Left ventricle myocardium inferior (tissue), 1 donor: ENCODE results near the gene SMYD3. TPM values are rescaled to one million over a fixed set of nuclear protein-coding genes. Genes with fewer than 3 reads are reported as not detected.

Source experiments
- DNase-seq: peaks from one replicate; pipeline ENCODE4 v3.0.0-alpha.2; 2020
- H3K27ac ChIP-seq: fragments of 200-600 bp; replicated peaks from 2 replicates; pipeline ENCODE4 v1.8.0; 2021
- H3K27me3 ChIP-seq: fragments of 200-600 bp; 2 replicates; pipeline ENCODE4 v1.8.0; 2021; ENCODE audit warnings: low read depth
- H3K36me3 ChIP-seq: fragments of 200-600 bp; 2 replicates; pipeline ENCODE4 v1.8.0; 2021
- H3K4me1 ChIP-seq: fragments of 200-600 bp; 2 replicates; pipeline ENCODE4 v1.8.0; 2021
- H3K4me3 ChIP-seq: fragments of 200-600 bp; 2 replicates; pipeline ENCODE4 v1.8.0; 2021; ENCODE audit warnings: mild to moderate bottlenecking, moderate library complexity
- H3K9me3 ChIP-seq: fragments of 200-600 bp; replicated peaks from 2 replicates; pipeline ENCODE4 v1.8.0; 2021
- CTCF ChIP-seq: fragments of 200-600 bp; IDR thresholded peaks from 2 replicates; pipeline ENCODE4 v1.8.0; 2021; ENCODE audit warnings: antibody characterized with exemption, mild to moderate bottlenecking, borderline replicate concordance
- intact Hi-C: fragments of 100-400 bp; cut with micrococcal nuclease; formaldehyde crosslinking; loops from one replicate; pipeline ENCODE4 v1.11.0; 2022
- total RNA-seq: library from RNA; stranded (reverse); fragmentation: NEBNext Ultra II Directional; extraction: Animal tissue kit (Norgen Biotek cat#: 25700); gene quantifications from one replicate; pipeline ENCODE4 v1.2.1, GENCODE V29; 2021
- donor health status: DM: no; HTN: yes; CAD: no; lungs with severe emphysema.

SMYD3 gene
- total RNA-seq, 1 donor from 2014 or later, result 9.9 TPM

GRCh38 chr1:246212013-246212412 lies 295.1 kb downstream of the SMYD3 start:
- intact Hi-C loops, result no loop called here
- no peak for DNase-seq
- Histone ChIP-seq H3K36me3 (no peaks in the 10 kb centered on the region), H3K27me3 (no peaks in the 10 kb centered on the region), H3K27ac (no peak overlapping the region), H3K4me1 (no peaks in the 10 kb centered on the region), H3K4me3 (no peak overlapping the region), H3K9me3 (no peaks in the 10 kb centered on the region)
- TF ChIP-seq CTCF, result no peak

- H3K9me3 ChIP-seq, result no peaks in the 10 kb centered on the region
- no peaks in the 10 kb centered on the region for H3K4me1 ChIP-seq
- no peak overlapping the region for H3K4me3 ChIP-seq
- intact Hi-C loops, result no loop called here
- no peaks in the 10 kb centered on the region for H3K36me3 ChIP-seq
- no peak for TF ChIP-seq CTCF
- H3K27ac ChIP-seq, result no peak overlapping the region
- no peaks in the 10 kb centered on the region for H3K27me3 ChIP-seq
- no peak for DNase-seq
Observed at GRCh38 chr1:246210756-246211155, 296.3 kb downstream of the SMYD3 start.

GRCh38 chr1:246208105-246208504 lies 299.0 kb downstream of the SMYD3 start:
- intact Hi-C loops, result no loop called here
- Histone ChIP-seq H3K36me3 (no peaks in the 10 kb centered on the region), H3K4me1 (no peaks in the 10 kb centered on the region), H3K27ac (no peak overlapping the region), H3K4me3 (no peak overlapping the region), H3K27me3 (no peaks in the 10 kb centered on the region), H3K9me3 (no peaks in the 10 kb centered on the region)
- TF ChIP-seq CTCF, result no peak
- DNase-seq, result no peak

GRCh38 chr1:246203180-246203579 lies 303.9 kb downstream of the SMYD3 start:
- no peak for TF ChIP-seq CTCF
- H3K4me1 ChIP-seq, result peaks cover 7% of the 10 kb centered on the region
- no peaks in the 10 kb centered on the region for H3K36me3 ChIP-seq
- no peaks in the 10 kb centered on the region for H3K27me3 ChIP-seq
- H3K9me3 ChIP-seq, result no peaks in the 10 kb centered on the region
- intact Hi-C loops, result no loop called here
- H3K4me3 ChIP-seq, result no peak overlapping the region
- no peak for DNase-seq
- H3K27ac ChIP-seq, result no peak overlapping the region

- Histone ChIP-seq H3K27ac (no peak overlapping the region), H3K27me3 (no peaks in the 10 kb centered on the region), H3K4me1 (peaks cover 7% of the 10 kb centered on the region), H3K4me3 (no peak overlapping the region), H3K9me3 (no peaks in the 10 kb centered on the region), H3K36me3 (no peaks in the 10 kb centered on the region)
- no peak for TF ChIP-seq CTCF
- intact Hi-C loops, result no loop called here
- no peak for DNase-seq
Observed at GRCh38 chr1:246200738-246201137, 306.3 kb downstream of the SMYD3 start.

GRCh38 chr1:246200225-246200624 lies 306.9 kb downstream of the SMYD3 start:
- Histone ChIP-seq H3K4me3 (no peak overlapping the region), H3K27ac (no peak overlapping the region), H3K27me3 (no peaks in the 10 kb centered on the region), H3K9me3 (no peaks in the 10 kb centered on the region), H3K36me3 (no peaks in the 10 kb centered on the region), H3K4me1 (peaks cover 7% of the 10 kb centered on the region)
- TF ChIP-seq CTCF, result no peak
- intact Hi-C loops, result no loop called here
- no peak for DNase-seq
